ENCODE data around the gene TTC28. TPM values are rescaled to one million over a fixed set of nuclear protein-coding genes. Genes with fewer than 3 reads are reported as not detected.

The TTC28 gene
- total RNA-seq, 1 donor from 2014 or later: 24.5 TPM

DNA sequence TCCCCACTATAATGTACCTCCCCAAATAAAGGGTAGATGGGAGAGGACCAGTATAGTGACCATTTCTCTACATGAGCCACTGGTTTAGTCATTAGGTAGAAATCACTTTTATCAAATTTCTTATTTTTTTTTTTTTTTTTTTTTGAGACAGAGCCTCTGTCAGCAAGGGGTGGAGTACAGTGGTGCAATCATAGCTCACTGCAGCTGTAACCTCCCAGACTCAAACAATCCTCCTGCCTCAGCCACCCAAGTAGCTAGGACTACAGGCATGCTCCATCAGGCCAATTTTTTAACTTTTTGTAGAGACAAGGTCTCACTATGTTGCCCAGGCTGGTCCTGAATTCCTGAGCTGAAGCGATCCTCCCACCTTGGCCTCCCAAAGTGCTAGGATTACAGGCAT lies 322.4 kb downstream of the TTC28 start:
- intact Hi-C loops (cut with DNase I): no loop called here

DNA sequence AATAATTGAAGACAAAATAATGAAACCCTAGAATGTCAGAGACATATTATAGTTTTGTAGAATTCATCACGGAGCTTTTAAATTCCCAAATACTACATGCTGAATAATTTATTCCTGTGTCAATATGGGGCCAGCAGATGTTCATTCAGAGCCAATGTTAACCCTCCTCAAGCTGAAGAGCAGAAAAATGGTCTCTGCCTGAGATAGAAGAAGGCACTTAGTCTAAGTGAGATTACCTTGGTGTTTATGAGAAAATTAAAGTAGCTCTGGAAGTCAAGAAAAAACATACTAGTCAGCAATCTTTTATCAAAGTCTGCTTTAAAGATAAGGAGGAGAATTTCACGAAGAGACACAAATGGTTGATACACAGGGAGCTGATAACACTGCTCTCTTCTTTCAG lies 328.2 kb downstream of the TTC28 start:
- H3K4me1 ChIP-seq: no peaks in the 10 kb centered on the region
- no peak overlapping the region for H3K4me3 ChIP-seq
- TF ChIP-seq, protein P1, sequence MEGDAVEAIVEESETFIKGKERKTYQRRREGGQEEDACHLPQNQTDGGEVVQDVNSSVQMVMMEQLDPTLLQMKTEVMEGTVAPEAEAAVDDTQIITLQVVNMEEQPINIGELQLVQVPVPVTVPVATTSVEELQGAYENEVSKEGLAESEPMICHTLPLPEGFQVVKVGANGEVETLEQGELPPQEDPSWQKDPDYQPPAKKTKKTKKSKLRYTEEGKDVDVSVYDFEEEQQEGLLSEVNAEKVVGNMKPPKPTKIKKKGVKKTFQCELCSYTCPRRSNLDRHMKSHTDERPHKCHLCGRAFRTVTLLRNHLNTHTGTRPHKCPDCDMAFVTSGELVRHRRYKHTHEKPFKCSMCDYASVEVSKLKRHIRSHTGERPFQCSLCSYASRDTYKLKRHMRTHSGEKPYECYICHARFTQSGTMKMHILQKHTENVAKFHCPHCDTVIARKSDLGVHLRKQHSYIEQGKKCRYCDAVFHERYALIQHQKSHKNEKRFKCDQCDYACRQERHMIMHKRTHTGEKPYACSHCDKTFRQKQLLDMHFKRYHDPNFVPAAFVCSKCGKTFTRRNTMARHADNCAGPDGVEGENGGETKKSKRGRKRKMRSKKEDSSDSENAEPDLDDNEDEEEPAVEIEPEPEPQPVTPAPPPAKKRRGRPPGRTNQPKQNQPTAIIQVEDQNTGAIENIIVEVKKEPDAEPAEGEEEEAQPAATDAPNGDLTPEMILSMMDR (IDR thresholded peaks at IDR 0.05): no peak
- H3K27ac ChIP-seq: no peak overlapping the region
- no peak for DNase-seq (ENCODE audit: low spot score in 2 of 2)
- H3K36me3 ChIP-seq: no peaks in the 10 kb centered on the region
- H3K27me3 ChIP-seq: no peaks in the 10 kb centered on the region
- H3K9me3 ChIP-seq: no peaks in the 10 kb centered on the region
- intact Hi-C loops (cut with DNase I): no loop called here

More for the DNA sequence above, 322.4 kb downstream of the TTC28 start:
- Histone ChIP-seq H3K27me3 (no peaks in the 10 kb centered on the region), H3K4me1 (no peaks in the 10 kb centered on the region), H3K4me3 (no peak overlapping the region), H3K36me3 (no peaks in the 10 kb centered on the region), H3K27ac (no peak overlapping the region), H3K9me3 (no peaks in the 10 kb centered on the region)
- DNase-seq (ENCODE audit: low spot score in 2 of 2): no peak
- TF ChIP-seq, protein P1 (IDR thresholded peaks at IDR 0.05): no peak

DNA sequence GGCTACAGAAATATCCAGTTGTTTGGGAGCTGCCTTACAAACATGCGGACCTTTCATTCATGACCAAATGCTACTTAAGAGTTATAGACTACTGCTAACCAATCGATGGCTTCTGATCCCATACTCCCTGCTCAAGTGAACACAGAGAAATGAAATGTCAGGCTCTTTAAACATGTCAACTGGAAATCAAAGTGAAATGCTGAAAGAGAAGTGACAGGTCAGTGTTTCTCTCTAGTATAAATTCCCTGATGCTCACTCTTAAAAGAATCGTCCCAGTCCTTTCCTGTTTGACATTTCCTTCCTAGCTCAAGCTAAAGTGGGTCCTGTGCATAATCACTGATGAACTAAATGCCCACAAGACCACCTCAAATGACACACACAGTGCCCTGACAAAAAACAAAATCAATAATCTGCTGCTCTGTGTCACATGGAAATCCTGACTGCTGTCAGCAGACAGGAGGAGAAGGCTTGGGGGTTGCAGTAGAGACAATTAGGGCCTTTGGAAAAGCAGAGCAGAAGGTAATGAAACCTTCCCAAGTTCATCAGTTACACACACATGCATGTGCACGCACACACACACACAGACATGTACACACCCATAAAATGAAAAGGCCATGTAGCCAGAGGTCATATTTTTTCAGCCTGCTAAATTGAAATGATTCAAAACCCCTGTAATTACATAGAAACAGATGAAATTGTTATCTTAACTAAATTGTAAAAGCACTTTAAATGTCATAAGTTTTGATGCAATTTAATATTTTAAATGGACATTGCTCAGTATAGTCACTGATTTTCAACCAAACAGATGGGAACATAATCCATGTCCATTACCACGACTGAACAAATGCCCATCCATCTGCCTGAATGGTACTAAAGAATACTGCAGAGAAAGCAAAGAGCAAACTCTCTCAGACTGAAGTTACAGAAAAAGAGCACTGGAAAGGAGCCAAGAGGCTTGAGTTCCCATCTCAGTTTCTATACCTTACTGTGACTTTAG lies 330.7 kb downstream of the TTC28 start:
- H3K27me3 ChIP-seq: no peaks in the 10 kb centered on the region
- intact Hi-C loops (cut with DNase I): no loop called here
- TF ChIP-seq, protein P1 (IDR thresholded peaks at IDR 0.05): no peak
- DNase-seq (ENCODE audit: low spot score in 2 of 2): no peak
- no peaks in the 10 kb centered on the region for H3K36me3 ChIP-seq
- no peak overlapping the region for H3K4me3 ChIP-seq
- H3K4me1 ChIP-seq: peaks cover 0 to 4% of the 10 kb centered on the region in 2 donors
- H3K27ac ChIP-seq: no peak overlapping the region
- no peaks in the 10 kb centered on the region for H3K9me3 ChIP-seq

DNA sequence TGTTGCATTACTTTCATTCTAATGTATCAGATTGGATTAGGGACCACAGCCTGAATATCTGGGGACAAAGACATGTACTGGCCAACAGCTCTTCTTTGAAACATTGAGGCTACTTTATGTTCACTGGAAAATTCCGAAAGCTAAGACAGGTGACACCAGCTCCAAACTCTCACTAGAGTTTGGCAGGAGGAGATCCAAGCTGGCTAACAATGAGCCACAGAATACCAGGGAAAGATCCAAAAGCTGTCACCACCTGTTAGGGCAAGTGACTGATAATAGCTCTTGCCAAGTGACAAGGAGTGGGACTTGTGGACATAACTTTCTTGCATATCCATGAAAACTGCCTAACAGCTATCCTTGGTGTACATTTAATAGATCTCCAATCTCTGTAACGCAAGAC lies 333.3 kb downstream of the TTC28 start:
- H3K4me3 ChIP-seq: no peak overlapping the region
- no peaks in the 10 kb centered on the region for H3K27me3 ChIP-seq
- no peaks in the 10 kb centered on the region for H3K9me3 ChIP-seq
- H3K36me3 ChIP-seq: no peaks in the 10 kb centered on the region
- H3K4me1 ChIP-seq: peaks cover 0 to 4% of the 10 kb centered on the region in 2 donors
- intact Hi-C loops (cut with DNase I): no loop called here
- TF ChIP-seq, protein P1 (IDR thresholded peaks at IDR 0.05): no peak
- no peak for DNase-seq (ENCODE audit: low spot score in 2 of 2)
- H3K27ac ChIP-seq: no peak overlapping the region

DNA sequence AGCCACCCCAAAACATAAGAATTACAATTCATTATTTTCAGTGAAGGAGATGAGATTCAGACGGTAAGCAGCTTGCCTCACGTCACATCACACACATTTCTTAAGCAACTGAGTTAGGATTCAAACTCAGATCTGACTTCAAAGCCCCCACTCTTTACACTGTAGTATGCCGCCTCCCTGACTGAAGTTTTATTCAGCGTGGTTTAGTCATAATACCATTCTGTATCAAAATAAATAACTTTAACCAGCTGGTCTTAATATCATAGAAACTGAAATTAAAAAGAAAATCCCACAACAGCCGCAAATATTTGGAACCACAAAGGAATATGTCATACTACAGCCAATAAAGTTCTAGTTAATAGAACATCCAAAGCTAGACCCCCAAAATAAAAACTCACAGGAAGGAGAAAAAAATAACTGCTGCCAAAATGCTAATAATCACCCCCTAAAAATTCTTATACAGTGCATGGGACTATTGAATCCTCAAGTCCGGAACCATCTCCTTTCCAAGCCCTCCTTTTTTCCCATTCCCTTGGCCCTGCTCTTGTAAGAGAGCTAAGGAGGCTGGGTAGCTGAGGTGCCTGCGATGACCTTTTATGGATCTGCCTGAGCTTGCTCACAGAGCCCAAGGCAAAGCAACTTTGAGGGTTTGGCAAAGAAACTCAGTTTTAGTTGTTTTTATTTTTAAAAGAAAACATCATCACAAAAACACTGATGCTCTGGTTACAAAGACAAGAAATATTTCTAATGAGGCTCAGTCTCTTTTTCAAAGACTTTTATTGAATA lies 334.5 kb downstream of the TTC28 start:
- Histone ChIP-seq H3K36me3 (no peaks in the 10 kb centered on the region), H3K27me3 (no peaks in the 10 kb centered on the region), H3K4me1 (peaks cover 0 to 4% of the 10 kb centered on the region in 2 donors), H3K27ac (peak overlapping the region in 1 of 2 donors; percentile 38), H3K9me3 (no peaks in the 10 kb centered on the region), H3K4me3 (peak overlapping the region in 1 of 2 donors; percentile 19)
- no peak for DNase-seq (ENCODE audit: low spot score in 2 of 2)
- TF ChIP-seq, protein P1 (IDR thresholded peaks at IDR 0.05): no peak
- intact Hi-C loops (cut with DNase I): no loop called here
